Skin of body (tissue), 2 donors: ENCODE measurements around the gene UBC. TPM values are rescaled to one million over a fixed set of nuclear protein-coding genes. Genes with fewer than 3 reads are reported as not detected.
"Not testable (repeated sequence)": the region's sequence is repeated elsewhere in the genome, so short reads cannot be mapped to it uniquely, and the experiment has no call there.

ENCODE experiments used
- DNase-seq: peaks from one replicate; lab custom pipeline; 2025; lab: John Stamatoyannopoulos, UW
- total RNA-seq: library from RNA; depleted of rRNA; stranded (reverse); fragments of >200 nt; gene quantifications from one replicate; pipeline ENCODE4 v1.2.3, GENCODE V29; 2014

The UBC gene
- total RNA-seq, 1 donor from 2014 or later = 765 TPM

GRCh38 chr12:124884587-124885438 is 29.6 kb downstream of the UBC start:
- no peak for DNase-seq

- DNase-seq = no peak
Measured at GRCh38 chr12:124883263-124884130, 31.0 kb downstream of the UBC start.

- no peak for DNase-seq
Measured at GRCh38 chr12:124881123-124881522, 33.3 kb downstream of the UBC start.

- not testable (repeated sequence) for DNase-seq
Measured at GRCh38 chr12:124880335-124880734, 34.1 kb downstream of the UBC start.

- DNase-seq = no peak
Measured at GRCh38 chr12:124878795-124879516, 35.5 kb downstream of the UBC start.

GRCh38 chr12:124877423-124877822 is 37.0 kb downstream of the UBC start:
- DNase-seq = no peak

GRCh38 chr12:124876171-124876570 is 38.3 kb downstream of the UBC start:
- no peak for DNase-seq

- no peak for DNase-seq
Measured at GRCh38 chr12:124875803-124876132, 38.7 kb downstream of the UBC start.

GRCh38 chr12:124874988-124875802 is 39.3 kb downstream of the UBC start:
- DNase-seq = no peak

GRCh38 chr12:124874188-124874587 is 40.3 kb downstream of the UBC start:
- DNase-seq = no peak

GRCh38 chr12:124872068-124872719 is 42.3 kb downstream of the UBC start:
- DNase-seq = no peak

- DNase-seq = no peak
Measured at GRCh38 chr12:124871297-124871696, 43.2 kb downstream of the UBC start.

- DNase-seq = no peak
Measured at GRCh38 chr12:124870515-124870914, 43.9 kb downstream of the UBC start.

- DNase-seq = no peak
Measured at GRCh38 chr12:124869059-124869665, 45.3 kb downstream of the UBC start.

- DNase-seq = no peak
Measured at GRCh38 chr12:124868252-124869058, 46.0 kb downstream of the UBC start.

- no peak for DNase-seq
Measured at GRCh38 chr12:124867401-124867930, 47.0 kb downstream of the UBC start.

- no peak for DNase-seq
Measured at GRCh38 chr12:124866883-124867400, 47.5 kb downstream of the UBC start.

GRCh38 chr12:124866195-124866882 is 48.1 kb downstream of the UBC start:
- DNase-seq = no peak
